Renal cortex interstitium (tissue), 15 donors: Measurements from ENCODE around the gene MTNR1A. TPM values are rescaled to one million over a fixed set of nuclear protein-coding genes. Genes with fewer than 3 reads are reported as not detected.

Experiments
- DNase-seq, 11 donors: peaks; one replicate each; pipeline ENCODE4 v3.0.0-alpha.2; 2013; ENCODE audit warnings: low read depth in 9 of 11, low spot score in 4 of 11; ENCODE audit errors: extremely low read depth in 1 of 11
- long read RNA-seq, 16 experiments: transcript quantifications; one replicate each; lab custom pipeline, GENCODE V29; 2026
- polyA plus RNA-seq, 3 donors: library from polyadenylated mRNA; unstranded; fragments of 120-200 nt; gene quantifications; one replicate each; pipeline ENCODE4 v1.2.1, GENCODE V29; 2013; ENCODE audit not compliant: insufficient read length in 3 of 3

MTNR1A gene
- polyA plus RNA-seq = 1 to 10 TPM; 1.7 to 2.0 (median 1.9) TPM
- long read RNA-seq, donor 1 = 0 reads
- long read RNA-seq, donor 2 = 0 reads
- long read RNA-seq, donor 3, partial matches to known transcripts = 0 of 1 reads
- long read RNA-seq, donor 3, other reads (novel, unspliced or antisense) = 0 of 1 reads
- long read RNA-seq, donor 4, partial matches to known transcripts = 0 of 1 reads
- long read RNA-seq, donor 4, other reads (novel, unspliced or antisense) = 0 of 1 reads
- long read RNA-seq, donor 5 = 0 reads
- long read RNA-seq, donor 6, partial matches to known transcripts = 0 of 2 reads
- long read RNA-seq, donor 6, other reads (novel, unspliced or antisense) = 0 of 2 reads
- long read RNA-seq, donor 7 = 0 reads
- long read RNA-seq, donor 8 = 0 reads
- long read RNA-seq, donor 9 = 0 reads
- long read RNA-seq, donor 10 = 0 reads
- long read RNA-seq, donor 11, partial matches to known transcripts = 0 of 1 reads
- long read RNA-seq, donor 11, other reads (novel, unspliced or antisense) = 0 of 1 reads
- long read RNA-seq, donor 12 = 0 reads
- long read RNA-seq, donor 13 = 0 reads
- long read RNA-seq, donor 14 = 0 reads
- long read RNA-seq, donor 15 = 0 reads
- long read RNA-seq, donor 16 = 0 reads

DNA sequence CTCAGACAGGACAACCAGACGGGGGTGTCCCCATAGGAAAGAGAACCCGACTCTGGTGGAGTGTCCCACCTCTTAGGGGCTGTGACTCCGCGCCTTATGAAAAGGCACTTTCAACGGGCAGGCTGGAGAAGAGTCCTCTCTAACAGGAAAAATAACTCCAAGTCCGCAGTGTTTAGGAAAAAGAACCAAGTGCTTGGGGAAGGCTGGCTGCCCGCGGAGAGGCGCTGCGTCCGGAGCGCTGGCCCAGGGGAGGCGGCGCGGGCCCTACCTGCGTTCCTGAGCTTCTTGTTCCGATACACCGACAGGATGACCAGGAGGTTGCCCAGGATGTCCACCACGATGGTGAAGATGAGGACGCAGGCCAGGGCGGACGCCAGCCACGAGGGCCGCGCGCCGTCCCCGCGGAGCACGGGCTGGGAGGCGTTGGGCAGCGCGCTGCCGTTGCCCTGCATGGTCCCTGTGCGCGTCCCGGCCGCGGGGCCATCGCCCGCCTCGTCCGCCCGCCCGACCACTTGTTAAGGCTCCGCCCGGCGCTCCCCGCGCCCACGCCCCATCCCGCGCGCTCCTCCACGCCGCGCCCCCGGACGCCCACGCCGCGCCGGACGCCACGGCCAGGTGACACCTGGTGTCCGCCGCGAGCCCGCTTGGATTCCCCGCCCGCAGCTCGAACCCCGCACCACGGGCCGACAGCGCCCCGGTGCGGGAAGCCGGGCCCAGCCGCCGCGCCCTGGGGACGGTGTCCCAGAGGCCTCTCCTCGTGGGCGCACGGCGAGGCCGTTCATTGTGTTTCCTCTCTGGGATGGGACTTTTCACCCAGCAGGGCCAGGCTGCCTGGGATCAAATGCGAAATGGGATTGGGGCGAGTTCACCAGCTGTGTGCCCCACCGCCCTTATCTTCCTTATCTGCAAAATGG is at the start of gene MTNR1A:
Gene MTNR1A (minus strand): TSS at position 654 of the 914 bp plus-strand sequence. CDS start 202 bp downstream, at position 452.
- peak in 3 of 11 donors; percentile 20 to 29 (median 25) for DNase-seq

DNA sequence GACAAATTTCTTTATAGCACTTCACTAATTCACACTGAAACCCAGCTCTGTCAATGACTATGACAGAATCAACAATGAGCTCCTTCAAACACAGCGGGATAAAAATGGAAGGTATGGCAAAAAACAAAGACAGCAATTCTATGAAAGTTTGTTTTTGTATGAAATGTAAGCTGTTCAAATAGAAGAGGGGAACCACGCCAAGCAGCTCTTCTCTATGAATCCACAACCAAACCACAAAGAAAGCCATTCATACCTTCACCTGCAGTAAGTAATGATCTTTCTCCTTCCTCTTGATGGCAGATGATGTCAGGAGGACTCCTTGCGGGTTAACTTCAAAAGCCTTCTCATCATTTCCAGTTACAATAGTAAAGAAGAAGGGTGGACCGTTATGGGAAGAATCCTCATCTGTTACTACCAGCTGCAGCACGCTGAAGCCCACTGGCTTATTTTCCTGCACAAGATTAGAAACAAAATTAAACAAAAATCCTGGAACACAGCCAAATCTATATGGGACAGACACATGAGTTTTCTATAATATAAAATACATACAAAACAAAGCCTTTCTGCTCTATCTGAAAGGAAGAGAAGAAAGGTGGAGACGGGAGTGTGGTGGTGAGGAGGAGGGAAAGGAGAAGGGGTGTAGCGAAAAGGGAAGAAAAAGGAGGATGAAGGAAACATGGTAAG is 48.9 kb upstream of the MTNR1A start:
- no peak for DNase-seq

DNA sequence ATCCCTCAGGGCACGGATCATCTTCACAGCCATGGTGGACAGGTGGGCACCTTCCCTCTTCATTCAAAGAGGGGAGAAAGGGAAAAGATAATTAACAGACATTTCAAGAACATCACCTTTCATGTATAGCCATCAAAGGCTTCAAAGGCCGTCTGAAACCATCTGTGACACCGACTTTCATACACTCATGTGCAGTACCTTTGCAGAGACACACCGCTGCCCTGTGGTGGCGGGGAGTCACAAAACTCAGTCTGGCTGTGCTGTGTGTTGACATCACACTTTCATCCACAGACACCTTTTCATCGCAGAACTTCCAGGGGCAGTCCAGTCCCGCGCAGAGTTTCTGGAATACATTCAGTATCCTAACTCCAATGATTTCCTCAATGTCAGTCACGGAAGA is 47.6 kb upstream of the MTNR1A start:
- DNase-seq = no peak

DNA sequence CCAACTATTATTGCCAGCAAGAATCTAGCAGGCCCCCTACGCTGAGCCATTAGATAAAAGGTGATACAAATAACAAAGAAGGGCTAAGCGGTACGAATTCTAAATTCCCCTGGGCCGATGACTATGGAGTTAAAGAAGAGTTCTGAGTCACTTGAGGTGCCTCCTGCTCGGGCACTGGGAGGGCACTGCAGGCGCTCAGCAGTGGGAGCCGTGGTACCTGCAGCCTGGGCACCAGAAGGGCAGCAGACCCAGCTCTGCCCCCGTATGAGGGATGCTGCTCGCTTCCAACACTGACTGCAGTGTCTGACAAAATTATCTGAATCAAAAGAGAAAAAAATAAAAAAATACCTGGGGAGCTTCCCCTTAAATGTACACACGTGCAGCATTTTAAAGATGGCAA is 44.1 kb upstream of the MTNR1A start:
- no peak for DNase-seq

DNA sequence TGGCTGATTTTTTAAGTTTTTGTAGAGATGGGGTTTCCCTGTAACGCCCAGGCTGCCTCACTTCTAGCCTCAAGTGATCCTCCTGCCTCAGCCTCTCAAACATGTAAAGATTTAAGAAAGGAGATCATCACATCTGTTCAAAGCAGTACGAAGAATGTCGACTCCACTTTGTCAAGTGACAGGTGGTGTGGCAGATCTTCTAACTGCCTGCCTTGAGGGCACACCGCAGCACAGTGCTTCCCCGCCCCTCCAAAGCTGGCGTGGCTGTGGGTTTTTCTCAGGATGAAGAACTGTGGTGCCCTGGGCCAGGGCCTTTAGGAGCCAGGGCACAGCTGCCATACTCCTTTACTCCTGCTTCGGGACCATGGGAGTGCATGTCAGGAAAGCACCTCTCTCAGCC is 43.3 kb upstream of the MTNR1A start:
- DNase-seq = no peak

DNA sequence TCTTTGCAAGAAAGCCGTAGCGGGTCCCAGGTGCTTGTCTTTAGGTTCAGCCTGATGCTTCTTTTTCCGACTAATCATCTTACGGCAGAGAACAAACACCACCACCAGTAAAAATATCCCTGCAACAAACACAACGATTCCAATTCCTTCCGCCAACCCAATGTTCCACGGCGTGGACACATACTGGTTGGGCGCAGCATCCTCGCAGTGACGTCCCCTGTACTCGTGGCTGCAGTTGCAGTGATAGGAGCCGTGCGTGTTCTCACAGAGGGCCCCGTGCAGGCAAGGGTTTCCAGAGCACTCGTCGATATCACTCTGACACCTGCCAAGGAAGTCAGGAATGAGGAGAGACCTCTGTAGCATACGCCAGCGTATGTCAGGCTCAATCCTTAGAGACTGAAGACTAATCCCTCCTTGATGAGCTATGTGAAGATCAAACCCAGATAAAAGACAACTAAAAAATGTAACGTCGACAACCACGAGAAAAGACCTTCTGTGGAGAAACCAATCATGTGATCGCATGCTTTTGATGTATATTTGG is 41.6 kb upstream of the MTNR1A start:
- no peak for DNase-seq

DNA sequence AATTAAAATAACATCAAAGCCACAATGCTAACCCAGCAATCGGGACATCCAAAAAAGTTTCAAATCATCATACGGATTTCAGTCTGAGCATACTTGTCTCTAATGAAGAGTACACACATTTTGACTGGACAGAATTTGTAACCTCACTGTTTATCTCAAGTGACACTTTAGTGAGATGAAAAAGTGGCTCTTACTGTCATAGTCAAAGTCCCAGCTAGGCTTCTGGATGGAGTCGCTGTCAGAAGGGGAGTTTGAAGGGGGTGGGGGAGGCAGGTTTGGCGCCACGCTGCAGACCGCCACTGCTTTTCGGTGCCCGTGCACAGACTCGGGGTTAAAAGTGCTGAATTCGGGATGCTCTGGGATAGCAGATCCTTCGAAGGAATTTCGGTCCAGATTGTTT is 41.0 kb upstream of the MTNR1A start:
- no peak for DNase-seq

DNA sequence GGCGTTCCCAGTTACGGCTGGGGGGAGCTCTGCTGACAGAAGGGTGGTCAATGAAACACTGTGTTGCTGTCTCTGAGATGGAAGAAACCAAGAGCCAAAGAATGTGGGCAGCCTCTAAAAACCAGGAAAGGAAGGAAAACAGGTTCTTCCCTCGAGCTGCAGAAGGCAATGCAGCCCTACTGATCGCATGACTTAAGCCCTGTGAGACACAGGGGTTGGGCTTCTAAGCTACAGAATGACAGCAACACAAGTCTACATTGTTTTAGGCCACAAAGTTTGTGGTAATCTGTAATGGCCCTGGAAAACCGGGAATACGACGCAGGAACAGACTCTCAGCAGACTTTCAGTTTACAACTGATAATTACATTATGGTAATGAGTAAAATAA is 38.2 kb upstream of the MTNR1A start:
- DNase-seq = no peak

DNA sequence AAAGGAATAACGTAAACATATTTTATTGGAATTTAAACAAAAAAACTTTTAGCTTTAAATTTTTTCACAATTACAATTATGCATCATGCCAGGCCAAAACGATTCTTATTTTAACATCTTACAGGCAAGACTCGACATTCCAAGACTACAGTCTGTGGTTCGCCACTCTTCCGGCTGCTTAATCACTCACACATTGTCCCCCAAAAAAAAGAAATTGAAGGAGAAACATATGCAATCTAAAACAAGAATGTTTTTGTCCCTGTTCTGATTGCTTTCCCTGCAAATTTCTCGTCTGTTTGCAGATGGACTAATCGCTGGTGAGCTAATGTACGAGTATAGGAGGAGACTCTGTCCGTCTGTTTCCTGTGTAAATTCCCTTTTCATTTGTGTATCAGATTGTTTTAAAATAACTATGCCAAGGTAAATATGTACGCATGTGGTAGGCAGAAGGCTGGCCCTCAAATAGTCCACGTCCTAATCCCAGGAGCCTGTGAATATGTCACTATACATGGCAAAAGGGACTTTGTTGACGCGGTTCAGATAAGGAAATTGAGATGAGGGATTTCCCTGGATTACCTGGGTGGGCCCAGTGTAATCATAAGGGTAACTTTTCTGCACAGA is 37.7 kb upstream of the MTNR1A start:
- DNase-seq = no peak

DNA sequence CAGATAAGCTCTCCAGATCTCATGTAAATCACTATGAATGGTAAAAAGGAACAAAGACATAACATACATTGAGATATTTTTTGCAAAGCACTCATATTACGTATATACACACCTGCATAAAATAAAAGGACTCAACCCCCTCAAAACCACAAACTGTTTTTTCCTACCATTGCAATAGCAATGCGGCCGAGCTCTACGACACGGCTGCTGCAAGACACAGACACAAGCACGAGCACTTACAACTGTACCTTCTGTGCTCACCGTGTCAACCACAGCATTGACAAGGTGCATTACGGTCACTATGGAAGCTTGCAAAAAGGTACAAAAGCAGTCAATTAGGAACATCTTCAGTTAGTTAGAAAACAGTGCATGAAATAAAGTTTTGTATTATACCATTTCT is 37.1 kb upstream of the MTNR1A start:
- DNase-seq = no peak

DNA sequence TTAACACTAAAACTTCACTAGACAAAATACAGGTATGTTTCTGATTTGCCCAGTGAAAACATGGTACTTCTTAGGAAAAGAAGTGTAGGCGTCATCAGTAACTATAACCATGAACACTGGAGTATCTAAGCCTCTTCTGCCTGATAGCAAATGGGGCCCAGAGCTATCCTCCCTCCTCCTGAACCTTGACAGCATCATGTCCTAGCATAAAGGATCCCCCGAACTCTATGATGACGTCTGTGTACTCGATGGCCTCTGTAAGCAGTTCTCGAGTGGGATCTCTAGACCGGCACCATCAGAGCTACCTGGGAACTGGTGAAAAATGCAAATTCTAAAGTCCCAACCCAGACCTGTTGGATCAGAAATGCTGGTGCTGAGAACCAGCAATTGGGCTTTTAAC is 36.3 kb upstream of the MTNR1A start:
- no peak for DNase-seq

DNA sequence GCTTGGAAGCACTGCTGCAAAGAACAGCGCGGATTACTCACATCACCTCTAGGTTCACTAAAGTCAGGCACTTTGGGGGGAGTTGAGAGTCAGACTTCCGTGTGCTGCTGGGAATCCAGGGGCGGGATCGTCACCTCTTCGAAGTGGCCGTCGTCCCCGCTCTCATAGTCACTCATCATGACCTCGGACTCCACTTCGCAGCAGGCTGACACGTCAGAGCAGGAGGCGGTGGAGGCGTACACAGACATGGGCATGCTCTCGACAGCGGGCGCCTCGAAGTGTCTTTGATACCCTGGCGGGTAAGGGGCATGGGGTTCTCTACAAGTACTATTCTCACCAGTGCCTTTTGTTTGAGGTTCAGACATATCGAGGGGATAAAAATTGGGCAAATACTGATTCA is 33.1 kb upstream of the MTNR1A start:
- no peak for DNase-seq

DNA sequence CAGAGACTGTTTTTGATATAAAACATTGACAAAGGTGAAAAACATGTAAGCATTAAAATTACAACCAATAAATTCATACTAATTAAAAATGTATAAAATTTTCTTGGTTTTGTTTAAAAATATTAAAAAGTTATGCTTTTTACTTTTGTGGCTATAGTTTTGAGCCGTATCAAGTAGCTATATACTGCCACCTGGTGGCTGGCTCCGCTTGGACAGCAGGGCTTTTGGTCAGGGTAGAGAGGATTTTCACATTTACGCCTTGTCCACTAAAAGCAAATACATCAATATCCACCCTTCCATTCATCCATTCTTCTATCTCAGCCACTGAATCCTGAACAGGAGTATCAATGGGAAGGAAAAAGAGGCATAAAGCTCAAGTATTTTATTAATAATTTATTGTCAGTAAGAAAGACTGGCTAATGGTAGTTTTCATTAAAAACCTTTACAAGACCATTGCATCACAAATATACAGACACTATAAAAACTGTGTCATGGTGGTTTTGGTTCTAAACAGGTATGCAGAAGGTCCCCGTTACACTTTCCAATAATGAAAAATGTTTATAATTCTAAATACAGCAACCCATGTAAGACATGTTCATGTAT is 32.1 kb upstream of the MTNR1A start:
- peak in 9 of 11 donors; percentile 24 to 55 (median 48) for DNase-seq

DNA sequence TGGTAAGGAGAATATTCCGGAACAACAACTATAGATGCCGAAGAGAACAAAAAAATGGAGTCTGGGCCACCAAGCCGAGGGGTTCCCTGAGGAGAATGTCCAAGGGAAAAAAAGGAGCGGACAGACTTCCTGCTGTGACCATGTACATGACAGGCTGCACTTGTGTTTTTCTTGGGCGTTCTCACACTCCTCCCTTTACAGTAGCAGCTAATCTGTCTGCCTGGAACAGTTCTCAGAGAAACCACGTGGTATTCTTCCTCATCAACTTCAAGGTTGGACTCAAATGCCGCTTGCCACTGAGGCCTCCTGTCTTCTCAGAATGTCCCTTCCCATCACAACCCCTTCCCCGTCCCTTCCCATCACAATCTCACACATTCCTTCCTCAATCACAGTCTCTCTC is 30.8 kb upstream of the MTNR1A start:
- DNase-seq = no peak

DNA sequence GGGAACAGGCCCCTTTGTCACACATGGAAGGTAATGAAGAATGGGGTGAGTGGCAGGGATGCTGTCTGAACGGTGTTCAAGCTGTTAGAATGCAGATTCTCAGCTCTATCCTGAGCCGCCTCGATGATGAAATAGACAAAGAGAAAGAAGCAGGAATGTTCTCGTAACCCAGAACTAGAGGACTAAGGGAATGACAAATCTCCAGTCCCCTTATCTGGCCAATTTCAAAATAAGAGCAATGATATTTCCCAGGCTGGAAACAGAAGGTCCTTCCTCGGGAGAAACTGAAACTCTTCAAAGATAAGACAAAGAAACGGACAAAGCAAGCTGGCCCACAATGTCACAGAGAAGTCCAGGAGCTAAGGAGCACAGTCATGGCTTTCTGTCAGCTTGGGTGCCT is 29.5 kb upstream of the MTNR1A start:
- DNase-seq = no peak

DNA sequence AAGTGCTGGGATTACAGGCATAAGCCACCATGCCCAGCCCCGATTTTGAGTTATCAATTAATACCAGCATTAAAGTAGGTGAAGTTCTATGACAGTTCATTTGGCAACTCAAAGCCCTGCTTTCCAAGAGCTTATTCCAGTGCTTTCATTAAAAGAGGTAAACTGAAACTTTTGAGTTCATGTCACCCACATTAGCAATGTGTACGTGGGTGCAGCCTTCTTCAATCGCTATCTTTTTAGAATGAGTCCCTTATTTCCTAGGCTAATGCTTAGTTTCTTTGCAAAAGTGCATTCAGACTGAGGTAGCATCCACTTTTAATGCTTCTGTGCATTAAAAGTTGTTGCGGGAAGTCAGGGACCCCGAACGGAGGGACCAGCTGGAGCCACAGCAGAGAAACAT is 26.1 kb upstream of the MTNR1A start:
- DNase-seq = no peak

DNA sequence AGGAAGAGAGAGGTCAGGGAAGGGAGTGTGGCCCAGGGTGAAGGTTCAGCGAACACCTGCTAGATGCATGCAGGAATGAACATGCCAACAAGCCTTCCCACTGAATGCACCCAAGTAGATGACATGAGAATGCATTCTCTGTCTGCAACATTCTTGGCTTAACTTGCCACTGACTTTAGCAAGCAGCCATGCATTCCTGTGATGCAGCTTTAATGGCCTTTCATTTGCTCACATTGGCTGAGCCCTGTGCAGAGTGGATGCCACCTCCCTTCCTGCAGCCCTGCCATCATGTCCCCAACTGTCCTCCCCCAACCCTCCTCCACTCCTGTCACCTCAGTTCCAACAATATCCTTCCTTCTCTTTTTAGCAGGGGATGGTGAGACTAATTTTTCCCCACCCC is 25.3 kb upstream of the MTNR1A start:
- no peak for DNase-seq
